Measurements from ENCODE around the gene SLC16A9. TPM values are rescaled to one million over a fixed set of nuclear protein-coding genes. Genes with fewer than 3 reads are reported as not detected.
"Not testable (repeated sequence)": the region's sequence is repeated elsewhere in the genome, so short reads cannot be mapped to it uniquely, and the experiment has no call there.

SLC16A9 gene
- total and polyA plus RNA-seq, 4 donors = 0.70 to 6.0 (median 1.9) TPM

- ATAC-seq (ENCODE audit: insufficient read depth, low FRiP score) = no peak
- H3K36me3 ChIP-seq (ENCODE audit: control insufficient read depth in 4 of 4, insufficient read depth in 4 of 4, low read length in 4 of 4) = no peaks in the 10 kb centered on the region
- WGBS, 2 donors = 46 to 50% methylated on average over 1 of the region's 1 CpG
- peaks cover 0 to 2% (median 0%) of the 10 kb centered on the region in 5 donors for H3K4me1 ChIP-seq (ENCODE audit: control insufficient read depth in 5 of 5, insufficient read depth in 5 of 5, low read length in 5 of 5)
- H3K9ac ChIP-seq (ENCODE audit: insufficient read depth in 1 of 2, low read length in 2 of 2) = no peak overlapping the region
- H3K27me3 ChIP-seq (ENCODE audit: control insufficient read depth in 3 of 3, insufficient read depth in 3 of 3, low read length in 2 of 3) = no peaks in the 10 kb centered on the region
- no peak overlapping the region for H3K27ac ChIP-seq (ENCODE audit: low read depth in 1 of 2, low read length in 1 of 2)
- TF ChIP-seq, protein P1, sequence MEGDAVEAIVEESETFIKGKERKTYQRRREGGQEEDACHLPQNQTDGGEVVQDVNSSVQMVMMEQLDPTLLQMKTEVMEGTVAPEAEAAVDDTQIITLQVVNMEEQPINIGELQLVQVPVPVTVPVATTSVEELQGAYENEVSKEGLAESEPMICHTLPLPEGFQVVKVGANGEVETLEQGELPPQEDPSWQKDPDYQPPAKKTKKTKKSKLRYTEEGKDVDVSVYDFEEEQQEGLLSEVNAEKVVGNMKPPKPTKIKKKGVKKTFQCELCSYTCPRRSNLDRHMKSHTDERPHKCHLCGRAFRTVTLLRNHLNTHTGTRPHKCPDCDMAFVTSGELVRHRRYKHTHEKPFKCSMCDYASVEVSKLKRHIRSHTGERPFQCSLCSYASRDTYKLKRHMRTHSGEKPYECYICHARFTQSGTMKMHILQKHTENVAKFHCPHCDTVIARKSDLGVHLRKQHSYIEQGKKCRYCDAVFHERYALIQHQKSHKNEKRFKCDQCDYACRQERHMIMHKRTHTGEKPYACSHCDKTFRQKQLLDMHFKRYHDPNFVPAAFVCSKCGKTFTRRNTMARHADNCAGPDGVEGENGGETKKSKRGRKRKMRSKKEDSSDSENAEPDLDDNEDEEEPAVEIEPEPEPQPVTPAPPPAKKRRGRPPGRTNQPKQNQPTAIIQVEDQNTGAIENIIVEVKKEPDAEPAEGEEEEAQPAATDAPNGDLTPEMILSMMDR (IDR thresholded peaks at IDR 0.05; ENCODE audit: control extremely low read depth, extremely low read depth) = no peak
- DNase-seq = no peak
- no peaks in the 10 kb centered on the region for H3K9me3 ChIP-seq (ENCODE audit: control insufficient read depth in 4 of 4, insufficient read depth in 3 of 4, low read length in 3 of 4)
- no peak overlapping the region for H3K4me3 ChIP-seq
Measured at GRCh38 chr10:59748834-59749233, 39.2 kb upstream of the SLC16A9 start.

DNA sequence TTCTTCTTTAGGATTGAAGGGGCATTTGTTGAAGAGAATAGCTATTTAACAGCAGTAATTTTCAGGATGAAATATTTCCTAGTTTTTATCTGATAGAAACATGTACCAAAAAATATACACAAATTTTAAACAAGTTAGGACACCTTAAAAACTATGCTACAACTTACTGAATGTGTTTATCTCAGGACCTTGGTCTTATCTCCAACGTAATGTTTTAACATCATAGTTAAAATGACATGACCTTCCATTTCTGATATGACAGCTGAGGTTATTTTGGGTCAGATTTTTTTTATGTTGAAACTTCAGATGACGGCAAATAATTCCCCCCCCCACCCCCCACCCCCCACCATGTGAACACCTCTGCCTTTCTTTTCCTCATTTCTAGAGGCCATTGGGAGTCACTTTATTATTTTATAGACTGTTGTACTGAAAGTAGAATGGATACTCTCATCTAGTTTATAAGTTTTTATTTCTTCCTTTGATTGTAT, 35.6 kb upstream of the SLC16A9 start:
- Histone ChIP-seq H3K9me3 (ENCODE audit: control insufficient read depth in 4 of 4, insufficient read depth in 3 of 4, low read length in 3 of 4) (no peaks in the 10 kb centered on the region), H3K27ac (ENCODE audit: low read depth in 1 of 2, low read length in 1 of 2) (no peak overlapping the region), H3K4me1 (ENCODE audit: control insufficient read depth in 5 of 5, insufficient read depth in 5 of 5, low read length in 5 of 5) (peaks cover 0 to 2% (median 0%) of the 10 kb centered on the region in 5 donors), H3K27me3 (ENCODE audit: control insufficient read depth in 3 of 3, insufficient read depth in 3 of 3, low read length in 2 of 3) (no peaks in the 10 kb centered on the region), H3K36me3 (ENCODE audit: control insufficient read depth in 4 of 4, insufficient read depth in 4 of 4, low read length in 4 of 4) (no peaks in the 10 kb centered on the region), H3K9ac (ENCODE audit: insufficient read depth in 1 of 2, low read length in 2 of 2) (no peak overlapping the region), H3K4me3 (no peak overlapping the region)
- ATAC-seq (ENCODE audit: insufficient read depth, low FRiP score) = no peak
- DNase-seq = no peak
- TF ChIP-seq, protein P1 (IDR thresholded peaks at IDR 0.05; ENCODE audit: control extremely low read depth, extremely low read depth) = no peak
- WGBS, 2 donors = 65 to 75% methylated on average over 2 of the region's 2 CpGs

DNA sequence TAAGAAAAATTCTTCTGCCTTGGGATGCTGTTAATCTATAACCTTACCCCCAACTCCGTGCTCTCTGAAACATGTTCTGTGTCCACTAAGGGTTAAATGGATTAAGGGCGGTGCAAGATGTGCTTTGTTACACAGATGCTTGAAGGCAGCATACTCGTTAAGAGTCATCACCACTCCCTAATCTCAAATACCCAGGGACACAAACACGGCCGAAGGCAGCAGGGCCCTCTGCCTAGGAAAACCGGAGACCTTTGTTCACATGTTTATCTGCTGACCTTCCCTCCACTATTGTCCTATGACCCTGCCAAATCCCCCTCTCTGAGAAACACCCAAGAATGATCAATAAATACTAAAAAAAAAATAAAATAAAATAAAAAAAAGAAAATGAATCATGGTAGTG, 35.1 kb upstream of the SLC16A9 start:
- not testable (repeated sequence) for ATAC-seq (ENCODE audit: insufficient read depth, low FRiP score); H3K4me1 ChIP-seq (ENCODE audit: control insufficient read depth in 5 of 5, insufficient read depth in 5 of 5, low read length in 5 of 5); DNase-seq; H3K36me3 ChIP-seq (ENCODE audit: control insufficient read depth in 4 of 4, insufficient read depth in 4 of 4, low read length in 4 of 4); H3K27me3 ChIP-seq (ENCODE audit: control insufficient read depth in 3 of 3, insufficient read depth in 3 of 3, low read length in 2 of 3); H3K27ac ChIP-seq (ENCODE audit: low read depth in 1 of 2, low read length in 1 of 2); H3K9ac ChIP-seq (ENCODE audit: insufficient read depth in 1 of 2, low read length in 2 of 2); H3K4me3 ChIP-seq; H3K9me3 ChIP-seq (ENCODE audit: control insufficient read depth in 4 of 4, insufficient read depth in 3 of 4, low read length in 3 of 4)
- 63 to 77% methylated on average over 6 of the region's 6 CpGs for WGBS, 2 donors

- DNase-seq; H3K9ac ChIP-seq (ENCODE audit: insufficient read depth in 1 of 2, low read length in 2 of 2); H3K4me1 ChIP-seq (ENCODE audit: control insufficient read depth in 5 of 5, insufficient read depth in 5 of 5, low read length in 5 of 5); H3K9me3 ChIP-seq (ENCODE audit: control insufficient read depth in 4 of 4, insufficient read depth in 3 of 4, low read length in 3 of 4); ATAC-seq (ENCODE audit: insufficient read depth, low FRiP score); H3K4me3 ChIP-seq; H3K27ac ChIP-seq (ENCODE audit: low read depth in 1 of 2, low read length in 1 of 2); H3K27me3 ChIP-seq (ENCODE audit: control insufficient read depth in 3 of 3, insufficient read depth in 3 of 3, low read length in 2 of 3); H3K36me3 ChIP-seq (ENCODE audit: control insufficient read depth in 4 of 4, insufficient read depth in 4 of 4, low read length in 4 of 4): not testable (repeated sequence)
- WGBS, 2 donors = 93 to 96% methylated on average over 32 of the region's 32 CpGs
Measured at GRCh38 chr10:59744156-59744555, 34.5 kb upstream of the SLC16A9 start.

Measured in lung (tissue), 12 donors.